Ascending aorta (tissue), 2 donors: ENCODE data around the gene FBXO28. TPM values are rescaled to one million over a fixed set of nuclear protein-coding genes. Genes with fewer than 3 reads are reported as not detected.
"Not testable (repeated sequence)": the region's sequence is repeated elsewhere in the genome, so short reads cannot be mapped to it uniquely, and the experiment has no call there.

Source experiments
- DNase-seq, 2 donors: peaks; one replicate each; pipeline ENCODE4 v3.0.0-alpha.2; 2019; ENCODE audit warnings: low spot score in 2 of 2
- H3K27ac ChIP-seq, 2 donors: fragments of 200-600 bp; sonication (generic); one replicate each; pipeline ENCODE4 v1.5.1; 2016 to 2017; ENCODE audit warnings: mild to moderate bottlenecking in 1 of 2
- H3K27me3 ChIP-seq: fragments of 200-600 bp; sonication (generic); one replicate; pipeline ENCODE4 v1.5.1; 2017
- H3K36me3 ChIP-seq, 2 donors: fragments of 200-600 bp; sonication (generic); one replicate each; pipeline ENCODE4 v1.5.1; 2016
- H3K4me1 ChIP-seq, 2 donors: fragments of 200-600 bp; sonication (generic); one replicate each; pipeline ENCODE4 v1.5.1; 2016 to 2017; ENCODE audit warnings: mild to moderate bottlenecking in 1 of 2
- H3K4me3 ChIP-seq, 2 donors: fragments of 200-600 bp; sonication (generic); one replicate each; pipeline ENCODE4 v1.5.1; 2016 to 2017; ENCODE audit warnings: mild to moderate bottlenecking in 1 of 2
- H3K9me3 ChIP-seq, 2 donors: fragments of 200-600 bp; sonication (generic); one replicate each; pipeline ENCODE4 v1.5.1; 2016
- intact Hi-C: fragments of 100-400 bp; cut with DNase I; formaldehyde crosslinking; loops from one replicate; pipeline ENCODE4 v1.15.1; 2023
- total RNA-seq: library from RNA; depleted of rRNA; stranded (reverse); fragments of >200 nt; gene quantifications from one replicate; pipeline ENCODE4 v1.1.0, GENCODE V29; 2016
- TF ChIP-seq, protein P1 (sequence below), 3 experiments: fragments of 200-600 bp in 2 of 3; fragments of 450-650 bp in 1 of 3; sonication (generic) in 2 of 3; IDR thresholded peaks; one replicate each; pipeline ENCODE4 v1.5.1; 2016 to 2019; ENCODE audit warnings: antibody characterized with exemption in 3 of 3, mild to moderate bottlenecking in 1 of 3, moderate library complexity in 1 of 3

Gene FBXO28
- total RNA-seq, 1 donor from 2014 or later = 4.8 TPM

- intact Hi-C loops = no loop called here
- Histone ChIP-seq H3K4me3 (no peak overlapping the region), H3K9me3 (no peaks in the 10 kb centered on the region), H3K36me3 (peaks cover 3 to 10% of the 10 kb centered on the region in 2 donors), H3K27ac (no peak overlapping the region), H3K4me1 (peaks cover 0 to 6% of the 10 kb centered on the region in 2 donors), H3K27me3 (no peaks in the 10 kb centered on the region)
- TF ChIP-seq, protein P1, sequence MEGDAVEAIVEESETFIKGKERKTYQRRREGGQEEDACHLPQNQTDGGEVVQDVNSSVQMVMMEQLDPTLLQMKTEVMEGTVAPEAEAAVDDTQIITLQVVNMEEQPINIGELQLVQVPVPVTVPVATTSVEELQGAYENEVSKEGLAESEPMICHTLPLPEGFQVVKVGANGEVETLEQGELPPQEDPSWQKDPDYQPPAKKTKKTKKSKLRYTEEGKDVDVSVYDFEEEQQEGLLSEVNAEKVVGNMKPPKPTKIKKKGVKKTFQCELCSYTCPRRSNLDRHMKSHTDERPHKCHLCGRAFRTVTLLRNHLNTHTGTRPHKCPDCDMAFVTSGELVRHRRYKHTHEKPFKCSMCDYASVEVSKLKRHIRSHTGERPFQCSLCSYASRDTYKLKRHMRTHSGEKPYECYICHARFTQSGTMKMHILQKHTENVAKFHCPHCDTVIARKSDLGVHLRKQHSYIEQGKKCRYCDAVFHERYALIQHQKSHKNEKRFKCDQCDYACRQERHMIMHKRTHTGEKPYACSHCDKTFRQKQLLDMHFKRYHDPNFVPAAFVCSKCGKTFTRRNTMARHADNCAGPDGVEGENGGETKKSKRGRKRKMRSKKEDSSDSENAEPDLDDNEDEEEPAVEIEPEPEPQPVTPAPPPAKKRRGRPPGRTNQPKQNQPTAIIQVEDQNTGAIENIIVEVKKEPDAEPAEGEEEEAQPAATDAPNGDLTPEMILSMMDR (IDR thresholded peaks at IDR 0.05) = no peak
- no peak for DNase-seq
Measured at GRCh38 chr1:224199679-224200078, 85.8 kb downstream of the FBXO28 start.

- DNase-seq = no peak
- Histone ChIP-seq H3K4me1 (peaks cover 6 to 7% of the 10 kb centered on the region in 2 donors), H3K4me3 (no peak overlapping the region), H3K36me3 (no peaks in the 10 kb centered on the region), H3K9me3 (no peaks in the 10 kb centered on the region), H3K27me3 (no peaks in the 10 kb centered on the region), H3K27ac (no peak overlapping the region)
- TF ChIP-seq, protein P1 (IDR thresholded peaks at IDR 0.05) = no peak
- intact Hi-C loops = no loop called here
Measured at GRCh38 chr1:224201383-224201782, 87.5 kb downstream of the FBXO28 start.

GRCh38 chr1:224201853-224202252 is 87.9 kb downstream of the FBXO28 start:
- DNase-seq = no peak
- TF ChIP-seq, protein P1 (IDR thresholded peaks at IDR 0.05) = no peak

DNA sequence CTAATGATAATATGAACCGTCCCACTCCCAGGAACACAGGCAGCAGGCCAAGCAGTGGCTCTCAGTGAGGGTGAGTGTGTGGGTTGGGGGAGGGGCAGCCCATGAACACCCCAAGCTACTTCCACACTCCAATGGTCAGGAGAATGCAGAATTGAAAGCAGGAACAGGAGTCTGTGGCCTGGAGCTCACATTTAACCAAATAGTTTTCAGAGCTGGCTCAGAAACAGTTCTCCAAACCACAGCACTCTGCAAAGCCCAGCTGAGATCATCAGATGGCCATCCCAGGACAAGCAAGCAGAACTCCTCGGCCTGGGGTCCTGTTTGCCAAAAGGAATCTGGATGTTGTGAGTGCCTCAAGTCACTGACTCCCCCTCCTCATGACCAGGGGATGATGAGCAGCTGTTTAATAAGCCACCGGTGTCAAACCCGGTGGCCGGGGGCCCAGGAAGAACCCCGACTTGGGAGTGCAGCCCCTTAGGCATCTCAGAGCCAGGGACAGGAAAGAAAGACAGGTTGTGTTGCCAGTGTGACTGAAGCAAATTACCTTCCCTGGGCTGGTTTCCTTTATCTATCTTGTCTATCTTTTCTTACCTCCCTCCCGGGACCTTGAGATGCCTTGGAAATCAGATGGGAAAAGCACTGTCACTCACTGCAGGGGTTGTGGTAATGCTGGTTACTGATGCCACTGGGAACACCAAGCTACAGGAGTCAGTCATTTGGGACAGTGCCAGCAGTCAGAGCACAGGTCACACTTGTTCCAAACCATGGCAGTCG is 89.5 kb downstream of the FBXO28 start:
- H3K36me3 ChIP-seq = no peaks in the 10 kb centered on the region
- TF ChIP-seq, protein P1 (IDR thresholded peaks at IDR 0.05) = no peak
- H3K9me3 ChIP-seq = no peaks in the 10 kb centered on the region
- H3K4me3 ChIP-seq = no peak overlapping the region
- DNase-seq = peak in 1 of 2 donors; percentile 73
- intact Hi-C loops = no loop called here
- H3K27ac ChIP-seq = no peak overlapping the region
- no peaks in the 10 kb centered on the region for H3K27me3 ChIP-seq
- peaks cover 6 to 7% of the 10 kb centered on the region in 2 donors for H3K4me1 ChIP-seq

More at GRCh38 chr1:224201853-224202252, 87.9 kb downstream of the FBXO28 start:
- H3K9me3 ChIP-seq = no peaks in the 10 kb centered on the region
- intact Hi-C loops = no loop called here
- H3K27ac ChIP-seq = no peak overlapping the region
- H3K36me3 ChIP-seq = no peaks in the 10 kb centered on the region
- no peak overlapping the region for H3K4me3 ChIP-seq
- H3K4me1 ChIP-seq = peaks cover 6 to 7% of the 10 kb centered on the region in 2 donors
- no peaks in the 10 kb centered on the region for H3K27me3 ChIP-seq

- Histone ChIP-seq H3K9me3 (no peaks in the 10 kb centered on the region), H3K4me3 (peak overlapping the region in 1 of 2 donors; percentile 28), H3K27me3 (no peaks in the 10 kb centered on the region), H3K36me3 (no peaks in the 10 kb centered on the region), H3K27ac (peak overlapping the region in 1 of 2 donors; percentile 45), H3K4me1 (peaks cover 6 to 7% of the 10 kb centered on the region in 2 donors)
- intact Hi-C loops = no loop called here
- DNase-seq = no peak
- TF ChIP-seq, protein P1 (IDR thresholded peaks at IDR 0.05) = no peak
Measured at GRCh38 chr1:224205438-224205840, 91.5 kb downstream of the FBXO28 start.

GRCh38 chr1:224205931-224206538 is 92.1 kb downstream of the FBXO28 start:
- intact Hi-C loops, H3K27ac ChIP-seq, H3K4me1 ChIP-seq, H3K27me3 ChIP-seq, DNase-seq, H3K36me3 ChIP-seq, H3K4me3 ChIP-seq, H3K9me3 ChIP-seq: not testable (repeated sequence)
